Vagina (tissue), 2 donors: ENCODE measurements around the gene LCOR.

Experiments
- CTCF ChIP-seq, 3 experiments: fragments of 450-650 bp in 2 of 3; fragments of 200-600 bp in 1 of 3; sonication (generic) in 1 of 3; IDR thresholded peaks; one replicate each; pipeline ENCODE4 v1.5.1; 2017 to 2019; ENCODE audit warnings: antibody characterized with exemption in 3 of 3, mild to moderate bottlenecking in 2 of 3, moderate library complexity in 2 of 3
- POLR2A ChIP-seq, 2 donors: fragments of 450-650 bp; IDR thresholded peaks; one replicate each; pipeline ENCODE4 v1.6.1; 2017; ENCODE audit warnings: antibody characterized with exemption in 2 of 2, mild to moderate bottlenecking in 2 of 2, moderate library complexity in 2 of 2

GRCh38 chr10:96978621-96979154 is 146.6 kb downstream of the LCOR start:
- TF ChIP-seq POLR2A (IDR thresholded peaks at IDR 0.05) (no peak), CTCF (IDR thresholded peaks at IDR 0.05) (no peak)
